Measurements from ENCODE around the gene SERPINE1.
A peak's percentile ranks its signal among the peaks of the same experiment; 100 is the strongest.

The SERPINE1 gene

GRCh38 chr7:101154693-101155102 is 27.8 kb downstream of the SERPINE1 start:
- Mint-ChIP-seq H3K4me1 (peaks cover 18% of the 10 kb centered on the region), H3K4me3 (peak overlapping the region; percentile 88), H3K27ac (peak overlapping the region; percentile 11), H3K9me3 (no peaks in the 10 kb centered on the region), H3K36me3 (peaks cover 24% of the 10 kb centered on the region), H3K27me3 (peaks cover 4% of the 10 kb centered on the region)
- peak; percentile 55 for ATAC-seq

- Mint-ChIP-seq H3K36me3 (peaks cover 30% of the 10 kb centered on the region), H3K9me3 (no peaks in the 10 kb centered on the region), H3K27me3 (no peaks in the 10 kb centered on the region), H3K4me3 (peak overlapping the region; percentile 88), H3K4me1 (peaks cover 18% of the 10 kb centered on the region), H3K27ac (no peak overlapping the region)
- ATAC-seq: no peak
These were observed 28.4 kb downstream of the SERPINE1 start for GRCh38 chr7:101155303-101155702.

GRCh38 chr7:101156277-101156676 is 29.4 kb downstream of the SERPINE1 start:
- no peak overlapping the region for H3K4me3 Mint-ChIP-seq
- H3K27ac Mint-ChIP-seq: no peak overlapping the region
- ATAC-seq: no peak
- no peaks in the 10 kb centered on the region for H3K27me3 Mint-ChIP-seq
- H3K9me3 Mint-ChIP-seq: no peaks in the 10 kb centered on the region
- H3K4me1 Mint-ChIP-seq: peaks cover 18% of the 10 kb centered on the region
- peaks cover 39% of the 10 kb centered on the region for H3K36me3 Mint-ChIP-seq

GRCh38 chr7:101156866-101157589 is 30.1 kb downstream of the SERPINE1 start:
- Mint-ChIP-seq H3K4me3 (no peak overlapping the region), H3K27me3 (peaks cover 1% of the 10 kb centered on the region), H3K9me3 (no peaks in the 10 kb centered on the region), H3K36me3 (peaks cover 44% of the 10 kb centered on the region), H3K4me1 (peaks cover 18% of the 10 kb centered on the region), H3K27ac (no peak overlapping the region)
- no peak for ATAC-seq

GRCh38 chr7:101159696-101160674 is 33.1 kb downstream of the SERPINE1 start:
- no peak for ATAC-seq
- Mint-ChIP-seq H3K27me3 (peaks cover 16% of the 10 kb centered on the region), H3K9me3 (no peaks in the 10 kb centered on the region), H3K27ac (no peak overlapping the region), H3K36me3 (peaks cover 44% of the 10 kb centered on the region), H3K4me1 (peaks cover 24% of the 10 kb centered on the region), H3K4me3 (no peak overlapping the region)

GRCh38 chr7:101160910-101161309 is 34.0 kb downstream of the SERPINE1 start:
- peaks cover 24% of the 10 kb centered on the region for H3K4me1 Mint-ChIP-seq
- peaks cover 49% of the 10 kb centered on the region for H3K36me3 Mint-ChIP-seq
- H3K27ac Mint-ChIP-seq: no peak overlapping the region
- ATAC-seq: no peak
- H3K27me3 Mint-ChIP-seq: peaks cover 25% of the 10 kb centered on the region
- no peak overlapping the region for H3K4me3 Mint-ChIP-seq
- no peaks in the 10 kb centered on the region for H3K9me3 Mint-ChIP-seq

GRCh38 chr7:101161692-101162471 is 35.0 kb downstream of the SERPINE1 start:
- peak overlapping the region; percentile 79 for H3K4me3 Mint-ChIP-seq
- peaks cover 35% of the 10 kb centered on the region for H3K27me3 Mint-ChIP-seq
- peaks cover 49% of the 10 kb centered on the region for H3K36me3 Mint-ChIP-seq
- H3K9me3 Mint-ChIP-seq: no peaks in the 10 kb centered on the region
- peak overlapping the region; percentile 30 for H3K27ac Mint-ChIP-seq
- no peak for ATAC-seq
- H3K4me1 Mint-ChIP-seq: peaks cover 33% of the 10 kb centered on the region

- Mint-ChIP-seq H3K27me3 (peaks cover 43% of the 10 kb centered on the region), H3K4me3 (peak overlapping the region; percentile 79), H3K27ac (peak overlapping the region; percentile 30), H3K9me3 (no peaks in the 10 kb centered on the region), H3K4me1 (peaks cover 38% of the 10 kb centered on the region), H3K36me3 (peaks cover 43% of the 10 kb centered on the region)
- ATAC-seq: peak; percentile 14
These were observed 35.8 kb downstream of the SERPINE1 start for GRCh38 chr7:101162551-101163278.

- no peak overlapping the region for H3K27ac Mint-ChIP-seq
- peaks cover 51% of the 10 kb centered on the region for H3K27me3 Mint-ChIP-seq
- peaks cover 38% of the 10 kb centered on the region for H3K36me3 Mint-ChIP-seq
- ATAC-seq: no peak
- peak overlapping the region; percentile 72 for H3K4me3 Mint-ChIP-seq
- H3K9me3 Mint-ChIP-seq: no peaks in the 10 kb centered on the region
- peaks cover 42% of the 10 kb centered on the region for H3K4me1 Mint-ChIP-seq
These were observed 36.6 kb downstream of the SERPINE1 start for GRCh38 chr7:101163279-101164070.

- Mint-ChIP-seq H3K36me3 (peaks cover 30% of the 10 kb centered on the region), H3K9me3 (no peaks in the 10 kb centered on the region), H3K4me3 (peak overlapping the region; percentile 65), H3K4me1 (peaks cover 50% of the 10 kb centered on the region), H3K27me3 (peaks cover 59% of the 10 kb centered on the region), H3K27ac (no peak overlapping the region)
- no peak for ATAC-seq
These were observed 37.4 kb downstream of the SERPINE1 start for GRCh38 chr7:101164071-101164840.

GRCh38 chr7:101165075-101165957 is 38.4 kb downstream of the SERPINE1 start, which contains the start of gene VGF:
TSS of gene VGF (minus strand) at chr7:101165569. CDS start at chr7:101164843, 726 bp downstream.
- Mint-ChIP-seq H3K4me3 (peak within 1 kb of the TSS; percentile 79), H3K27me3 (peaks cover 69% of the 10 kb centered on the region), H3K36me3 (peaks cover 20% of the 10 kb centered on the region), H3K4me1 (peaks cover 61% of the 10 kb centered on the region), H3K9me3 (no peaks in the 10 kb centered on the region), H3K27ac (peak within 1 kb of the TSS; percentile 11)
- ATAC-seq: peak; percentile 88

GRCh38 chr7:101165958-101166647 is 39.2 kb downstream of the SERPINE1 start:
- no peak for ATAC-seq
- Mint-ChIP-seq H3K27me3 (peaks cover 77% of the 10 kb centered on the region), H3K36me3 (peaks cover 12% of the 10 kb centered on the region), H3K9me3 (no peaks in the 10 kb centered on the region), H3K4me1 (peaks cover 69% of the 10 kb centered on the region), H3K4me3 (peak overlapping the region; percentile 79), H3K27ac (peak overlapping the region; percentile 11)

Measured in stimulated activated memory B cell treated with anti-CD40 and anti-IgM and Interleukin-4, amounts not matched to agents 10 μg/mL and 1 μg/mL and 100 μg/mL, for 72 hours (primary cell).